WTC11 (cell line): ENCODE results near the gene MAGEF1. TPM values are rescaled to one million over a fixed set of nuclear protein-coding genes. Genes with fewer than 3 reads are reported as not detected.

Source experiments
- ATAC-seq: fragments of 200-7000 bp; cut with Tn5 transposase; 2 replicates; pipeline ENCODE4 v1.10.0; 2021; ENCODE audit warnings: mild to moderate bottlenecking, moderate library complexity
- CTCF ChIA-PET: fragments of 300-600 bp; sonication (Branson Sonifier 250); formaldehyde crosslinking; loops from one replicate; lab custom pipeline; 2021; ENCODE audit warnings: antibody characterized with exemption; lab: Charles Lee
- POLR2A ChIA-PET: fragments of 350-600 bp; sonication (Branson Sonifier 250); formaldehyde crosslinking; loops from one replicate; lab custom pipeline; 2021; ENCODE audit warnings: antibody characterized with exemption; lab: Charles Lee
- DNase-seq: peaks from one replicate; pipeline ENCODE4 v3.0.0; 2021; ENCODE audit warnings: low spot score
- H3K27ac Mint-ChIP-seq: 2 replicates; pipeline ENCODE4 v1.8.0; 2021; ENCODE audit warnings: mixed read lengths
- H3K27me3 Mint-ChIP-seq: 2 replicates; pipeline ENCODE4 v1.8.0; 2021; ENCODE audit warnings: low read depth, mild to moderate bottlenecking, moderate library complexity, mixed read lengths
- H3K36me3 Mint-ChIP-seq: 2 replicates; pipeline ENCODE4 v1.8.0; 2021; ENCODE audit warnings: mixed read lengths
- H3K4me1 Mint-ChIP-seq: 2 replicates; pipeline ENCODE4 v1.8.0; 2022; ENCODE audit warnings: mixed read lengths
- H3K4me3 Mint-ChIP-seq: 2 replicates; pipeline ENCODE4 v1.8.0; 2021; ENCODE audit warnings: mild to moderate bottlenecking, moderate library complexity, mixed read lengths
- H3K9me3 Mint-ChIP-seq: 2 replicates; pipeline ENCODE4 v1.8.0; 2021; ENCODE audit warnings: mixed read lengths
- AFF4 ChIP-seq: sonication (generic); formaldehyde crosslinking; IDR thresholded peaks from 2 replicates; pipeline ENCODE4 v1.8.1; 2023; ENCODE audit warnings: mild to moderate bottlenecking, missing genetic modification reagents, borderline replicate concordance
- ARID4B ChIP-seq: sonication (generic); formaldehyde crosslinking; IDR thresholded peaks from 2 replicates; pipeline ENCODE4 v1.8.0; 2023; ENCODE audit warnings: missing genetic modification reagents, mild to moderate bottlenecking, borderline replicate concordance
- ATF1 ChIP-seq: sonication (generic); formaldehyde crosslinking; IDR thresholded peaks from 2 replicates; pipeline ENCODE4 v1.8.1; 2023; ENCODE audit warnings: mild to moderate bottlenecking, moderate library complexity, missing genetic modification reagents
- ATF6 ChIP-seq: sonication (generic); formaldehyde crosslinking; IDR thresholded peaks from 2 replicates; pipeline ENCODE4 v1.8.1; 2023; ENCODE audit warnings: mild to moderate bottlenecking, missing genetic modification reagents
- E2F5 ChIP-seq: sonication (generic); formaldehyde crosslinking; IDR thresholded peaks from 2 replicates; pipeline ENCODE4 v1.8.1; 2022; ENCODE audit warnings: mild to moderate bottlenecking, moderate library complexity, missing genetic modification reagents
- ERG ChIP-seq: fragments of 250-450 bp; sonication (Bioruptor Pico); IDR thresholded peaks from 2 replicates; pipeline ENCODE4 v1.8.0; 2021; ENCODE audit warnings: mild to moderate bottlenecking
- NR1H2 ChIP-seq: sonication (generic); formaldehyde crosslinking; IDR thresholded peaks from 2 replicates; pipeline ENCODE4 v1.9.0; 2021; ENCODE audit warnings: mild to moderate bottlenecking, moderate library complexity, missing genetic modification reagents
- NR3C1 ChIP-seq: sonication (generic); formaldehyde crosslinking; conservative IDR thresholded peaks from 2 replicates; pipeline ENCODE4 v1.8.1; 2023; ENCODE audit warnings: low read depth, mild to moderate bottlenecking, missing genetic modification reagents
- RELA ChIP-seq: sonication (generic); formaldehyde crosslinking; IDR thresholded peaks from 2 replicates; pipeline ENCODE4 v1.8.1; 2022; ENCODE audit warnings: missing genetic modification reagents, mild to moderate bottlenecking, borderline replicate concordance
- TEAD4 ChIP-seq: sonication (generic); formaldehyde crosslinking; IDR thresholded peaks from 2 replicates; pipeline ENCODE4 v1.8.0; 2022; ENCODE audit warnings: mild to moderate bottlenecking, missing genetic modification reagents
- ZBTB43 ChIP-seq: sonication (generic); formaldehyde crosslinking; IDR thresholded peaks from 2 replicates; pipeline ENCODE4 v1.8.1; 2023; ENCODE audit warnings: mild to moderate bottlenecking, missing genetic modification reagents
- ZNF317 ChIP-seq: sonication (generic); formaldehyde crosslinking; IDR thresholded peaks from 2 replicates; pipeline ENCODE4 v1.8.1; 2023; ENCODE audit warnings: low read depth, mild to moderate bottlenecking, moderate library complexity, missing genetic modification reagents, borderline replicate concordance
- total RNA-seq: library from RNA; stranded (reverse); gene quantifications from 3 replicates; pipeline ENCODE4 v1.2.3, GENCODE V29; 2021

The MAGEF1 gene
- total RNA-seq, 1 experiment from 2014 or later, result 72.9 TPM

- no peak for TF ChIP-seq E2F5 (CRISPR knock-in tag)
- TF ChIP-seq ZNF317 (CRISPR knock-in tag), result no peak
- TF ChIP-seq TEAD4 (CRISPR knock-in tag), result no peak
- TF ChIP-seq AFF4, result no peak
- TF ChIP-seq ZBTB43 (CRISPR knock-in tag), result no peak
- no peak for TF ChIP-seq NR3C1 (CRISPR knock-in tag)
- TF ChIP-seq ERG (CRISPR knock-in tag), result no peak
Observed at GRCh38 chr3:184693011-184693975, 18.6 kb downstream of the MAGEF1 start (continued).

GRCh38 chr3:184691397-184692231 lies 20.2 kb downstream of the MAGEF1 start:
- H3K27me3 Mint-ChIP-seq, result no peaks in the 10 kb centered on the region; the same call in 1 of the 2 replicates
- TF ChIP-seq NR1H2, result no peak
- TF ChIP-seq ATF6 (CRISPR knock-in tag), result no peak
- TF ChIP-seq ATF1 (CRISPR knock-in tag), result no peak
- TF ChIP-seq ZBTB43 (CRISPR knock-in tag), result no peak
- no peak for TF ChIP-seq ARID4B (CRISPR knock-in tag)
- TF ChIP-seq RELA (CRISPR knock-in tag), result no peak

More at GRCh38 chr3:184691397-184692231, 20.2 kb downstream of the MAGEF1 start:
- no peak for DNase-seq
- no peak overlapping the region for H3K4me3 Mint-ChIP-seq
- no peak overlapping the region for H3K27ac Mint-ChIP-seq
- H3K4me1 Mint-ChIP-seq, result peaks cover 36% of the 10 kb centered on the region
- no peaks in the 10 kb centered on the region for H3K9me3 Mint-ChIP-seq
- ChIA-PET CTCF (interaction anchor here (0.7 to 2.3 kb wide), 3 partner anchors 99 to 131 kb away, joined by 3 to 9 read pairs (median 3); partner anchors contain the start of gene EPHB3), POLR2A (no interaction called here)
- ATAC-seq, result no peak
- no peaks in the 10 kb centered on the region for H3K36me3 Mint-ChIP-seq
